Measurements from ENCODE around the gene ZBTB7C.

ZBTB7C gene

DNA sequence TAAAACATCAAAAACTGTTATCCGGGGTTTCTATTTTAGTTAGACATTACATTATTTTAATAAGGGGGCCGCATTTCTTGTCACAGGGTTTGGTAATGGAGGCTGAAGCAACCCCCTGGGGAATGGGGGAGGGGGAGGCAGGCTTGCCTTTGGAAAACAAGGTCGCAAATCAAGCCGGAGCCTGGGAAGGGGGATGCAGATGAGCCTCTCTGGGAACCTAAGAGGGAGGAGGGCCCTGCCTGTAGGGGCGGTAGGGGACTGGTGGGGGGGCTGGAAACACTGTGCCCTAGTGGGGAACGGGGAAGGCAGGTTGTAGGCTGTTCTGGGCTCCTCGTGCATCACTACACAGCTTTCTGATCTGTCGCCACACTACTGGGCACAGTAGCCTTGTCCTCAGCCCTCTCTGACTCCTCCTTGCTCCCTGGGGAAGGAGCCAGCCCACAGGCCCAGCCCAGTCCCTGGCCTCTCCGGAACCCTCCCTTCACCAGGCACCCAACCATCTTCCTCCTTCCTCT is 308.5 kb downstream of the ZBTB7C start (continued):
- TF ChIP-seq ZBTB8A (tag by site-specific recombination; IDR thresholded peaks at IDR 0.05): 0 out of 2 replicates have a peak, but pooled peaks have one; percentile 16
- no peak for TF ChIP-seq ZNF311 (tag by site-specific recombination; IDR thresholded peaks at IDR 0.05; ENCODE audit: borderline replicate concordance)
- peak; percentile 34; the same call in 1 of the 2 replicates for TF ChIP-seq ZBTB17 (tag by site-specific recombination; IDR thresholded peaks at IDR 0.05)
- TF ChIP-seq ZNF223 (tag by site-specific recombination; IDR thresholded peaks at IDR 0.05): no peak

DNA sequence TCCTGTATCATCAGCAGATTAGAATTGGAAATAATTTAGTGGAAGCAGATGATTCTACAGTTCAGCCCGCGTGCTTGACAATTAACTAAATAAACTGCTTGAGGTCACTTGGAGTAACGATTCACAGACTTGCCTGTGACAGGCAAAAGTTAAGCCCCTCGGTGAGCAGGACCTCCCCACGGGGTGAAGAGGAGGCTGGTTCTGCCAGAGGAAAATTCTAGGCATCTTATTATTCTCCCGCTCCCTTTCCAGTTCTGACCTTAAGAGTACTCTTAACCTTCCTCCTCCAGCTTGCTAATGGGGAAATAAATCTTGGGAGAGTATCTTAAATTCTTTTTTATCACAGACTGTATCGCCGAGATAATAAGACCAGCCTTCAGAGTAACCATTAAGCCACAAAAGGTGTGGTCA is 309.0 kb downstream of the ZBTB7C start:
- no peak for TF ChIP-seq ZNF112 (tag by site-specific recombination; IDR thresholded peaks at IDR 0.05)
- TF ChIP-seq ZNF335 (tag by site-specific recombination; conservative IDR thresholded peaks at IDR 0.05): peak; percentile 69
- CTCF ChIA-PET: no interaction called here

DNA sequence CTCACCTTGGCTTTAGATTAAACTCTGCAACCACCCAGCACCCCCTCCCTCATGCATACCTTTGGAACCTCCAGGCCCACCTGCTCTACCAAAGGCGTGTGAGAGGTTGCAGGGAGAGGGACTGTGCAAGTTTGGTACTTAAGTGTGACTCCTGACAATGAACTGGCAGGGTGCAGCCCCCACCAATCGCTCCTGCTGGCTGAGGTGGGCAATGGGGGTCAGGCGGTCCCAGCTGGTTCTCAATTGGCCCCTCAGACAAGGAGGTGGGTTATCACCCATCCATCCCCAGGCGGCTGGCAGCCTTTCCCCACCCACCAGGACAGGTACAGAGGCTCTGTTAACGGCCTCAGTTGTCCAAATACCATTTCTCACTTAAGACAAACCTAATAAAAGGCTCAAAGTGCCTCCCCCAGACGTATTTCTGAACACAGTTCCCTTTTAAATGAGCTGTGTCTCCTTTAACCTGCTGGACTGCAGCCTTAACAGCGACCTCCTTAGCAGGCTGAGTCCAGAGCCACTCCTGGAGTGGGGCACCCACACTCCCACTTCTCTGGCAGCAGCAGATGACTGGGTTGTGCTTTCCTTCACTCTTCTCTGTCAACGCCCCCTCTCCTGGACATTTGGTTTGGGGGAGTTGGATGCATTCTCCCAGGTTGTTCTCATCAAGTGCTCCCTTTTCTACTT is 309.6 kb downstream of the ZBTB7C start:
- Histone ChIP-seq H3K4me3 (ENCODE audit: low read depth, low read length) (no peak overlapping the region), H3K36me3 (ENCODE audit: control insufficient read depth in 2 of 2, insufficient read depth in 1 of 2, low read length in 2 of 2) (no peaks in the 10 kb centered on the region), H3K9me3 (ENCODE audit: control insufficient read depth, insufficient read depth, low read depth, low read length) (no peaks in the 10 kb centered on the region), H3K27ac (ENCODE audit: extremely low read depth, low read depth, low read length) (no peak overlapping the region), H3K4me1 (ENCODE audit: control insufficient read depth, insufficient read depth, low read length) (peaks cover 11% of the 10 kb centered on the region)
- peak; percentile 22; the same call in 1 of the 2 replicates for TF ChIP-seq EGR2 (tag by site-specific recombination; IDR thresholded peaks at IDR 0.05; ENCODE audit: low read depth)
- TF ChIP-seq ZSCAN16 (tag by site-specific recombination; IDR thresholded peaks at IDR 0.05): 0 out of 2 replicates have a peak, but pooled peaks have one; percentile 65
- TF ChIP-seq ZBTB17 (tag by site-specific recombination; IDR thresholded peaks at IDR 0.05): no peak
- no peak for TF ChIP-seq KLF16 (tag by site-specific recombination; IDR thresholded peaks at IDR 0.05)
- TF ChIP-seq ZFHX2 (tag by site-specific recombination; conservative IDR thresholded peaks at IDR 0.05): peak; percentile 44
- no peak for TF ChIP-seq ZNF530 (tag by site-specific recombination; IDR thresholded peaks at IDR 0.05; ENCODE audit: low read depth)
- TF ChIP-seq ZNF184 (tag by site-specific recombination; IDR thresholded peaks at IDR 0.05): no peak
- TF ChIP-seq, protein P1, sequence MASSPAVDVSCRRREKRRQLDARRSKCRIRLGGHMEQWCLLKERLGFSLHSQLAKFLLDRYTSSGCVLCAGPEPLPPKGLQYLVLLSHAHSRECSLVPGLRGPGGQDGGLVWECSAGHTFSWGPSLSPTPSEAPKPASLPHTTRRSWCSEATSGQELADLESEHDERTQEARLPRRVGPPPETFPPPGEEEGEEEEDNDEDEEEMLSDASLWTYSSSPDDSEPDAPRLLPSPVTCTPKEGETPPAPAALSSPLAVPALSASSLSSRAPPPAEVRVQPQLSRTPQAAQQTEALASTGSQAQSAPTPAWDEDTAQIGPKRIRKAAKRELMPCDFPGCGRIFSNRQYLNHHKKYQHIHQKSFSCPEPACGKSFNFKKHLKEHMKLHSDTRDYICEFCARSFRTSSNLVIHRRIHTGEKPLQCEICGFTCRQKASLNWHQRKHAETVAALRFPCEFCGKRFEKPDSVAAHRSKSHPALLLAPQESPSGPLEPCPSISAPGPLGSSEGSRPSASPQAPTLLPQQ (tag by site-specific recombination; IDR thresholded peaks at IDR 0.05): peak; percentile 46; the same call in 1 of the 2 replicates
- POLR2A ChIA-PET: no interaction called here
- CTCF ChIA-PET: no interaction called here

More for the DNA sequence above, 309.0 kb downstream of the ZBTB7C start:
- H3K4me3 ChIP-seq (ENCODE audit: low read depth, low read length): no peak overlapping the region
- no peak overlapping the region for H3K27ac ChIP-seq (ENCODE audit: extremely low read depth, low read depth, low read length)
- POLR2A ChIA-PET: no interaction called here
- peaks cover 11% of the 10 kb centered on the region for H3K4me1 ChIP-seq (ENCODE audit: control insufficient read depth, insufficient read depth, low read length)
- no peaks in the 10 kb centered on the region for H3K36me3 ChIP-seq (ENCODE audit: control insufficient read depth in 2 of 2, insufficient read depth in 1 of 2, low read length in 2 of 2)
- H3K9me3 ChIP-seq (ENCODE audit: control insufficient read depth, insufficient read depth, low read depth, low read length): no peaks in the 10 kb centered on the region

DNA sequence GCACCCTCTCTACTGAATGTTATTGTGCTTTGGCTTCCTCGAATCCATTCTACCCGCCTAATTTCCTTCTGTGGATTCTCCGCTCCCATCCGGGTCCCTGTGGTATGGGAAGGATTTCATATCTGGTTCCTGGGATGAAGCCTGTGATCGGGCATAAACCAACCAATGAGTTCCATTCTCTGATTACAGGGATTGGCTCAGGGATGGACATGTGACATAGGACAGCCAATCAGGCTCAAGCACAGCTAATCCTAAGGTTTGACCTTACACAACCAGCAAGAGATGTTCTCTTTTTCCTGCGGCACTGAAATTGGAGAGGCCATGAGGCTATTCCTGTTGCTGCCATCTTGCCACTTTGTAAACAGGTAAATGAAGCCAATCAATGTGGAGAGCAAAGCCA is 310.6 kb downstream of the ZBTB7C start:
- Histone ChIP-seq H3K27ac (ENCODE audit: extremely low read depth, low read depth, low read length) (no peak overlapping the region), H3K4me1 (ENCODE audit: control insufficient read depth, insufficient read depth, low read length) (peaks cover 11% of the 10 kb centered on the region), H3K9me3 (ENCODE audit: control insufficient read depth, insufficient read depth, low read depth, low read length) (no peaks in the 10 kb centered on the region), H3K36me3 (ENCODE audit: control insufficient read depth in 2 of 2, insufficient read depth in 1 of 2, low read length in 2 of 2) (no peaks in the 10 kb centered on the region), H3K4me3 (ENCODE audit: low read depth, low read length) (no peak overlapping the region)
- POLR2A ChIA-PET: no interaction called here
- TF ChIP-seq KLF9 (tag by site-specific recombination; IDR thresholded peaks at IDR 0.05; ENCODE audit: low read depth): no peak
- no peak for TF ChIP-seq ZNF274 (IDR thresholded peaks at IDR 0.05; ENCODE audit: low read length)
- TF ChIP-seq ZNF274 (tag by site-specific recombination; IDR thresholded peaks at IDR 0.05; ENCODE audit: borderline replicate concordance): no peak
- CTCF ChIA-PET: interaction anchor here (0.6 kb wide), 1 partner anchor 207 kb away, joined by 3 read pairs; no protein-coding TSS in a partner anchor
